Ovary (tissue), 3 donors: ENCODE results near the gene GKN2.

ENCODE experiments used
- EP300 ChIP-seq: sonication (generic); formaldehyde crosslinking; IDR thresholded peaks from one replicate; pipeline ENCODE4 v1.6.1; 2017; ENCODE audit warnings: antibody characterized with exemption
- POLR2A ChIP-seq: fragments of 450-650 bp; IDR thresholded peaks from one replicate; pipeline ENCODE4 v1.6.1; 2017; ENCODE audit warnings: antibody characterized with exemption, mild to moderate bottlenecking, moderate library complexity
- TF ChIP-seq, protein P1 (sequence below), 3 donors: fragments of 450-650 bp in 2 of 3; fragments of 200-600 bp in 1 of 3; IDR thresholded peaks; one replicate each; pipeline versions ENCODE4 v1.5.1 to v1.8.0; 2016 to 2022; ENCODE audit warnings: antibody characterized with exemption in 3 of 3, mild to moderate bottlenecking in 1 of 3
- donor health status: DM: no; HTN: no; CAD: no.

GRCh38 chr2:68934021-68934420, 18.7 kb downstream of the GKN2 start:
- TF ChIP-seq, protein P1, sequence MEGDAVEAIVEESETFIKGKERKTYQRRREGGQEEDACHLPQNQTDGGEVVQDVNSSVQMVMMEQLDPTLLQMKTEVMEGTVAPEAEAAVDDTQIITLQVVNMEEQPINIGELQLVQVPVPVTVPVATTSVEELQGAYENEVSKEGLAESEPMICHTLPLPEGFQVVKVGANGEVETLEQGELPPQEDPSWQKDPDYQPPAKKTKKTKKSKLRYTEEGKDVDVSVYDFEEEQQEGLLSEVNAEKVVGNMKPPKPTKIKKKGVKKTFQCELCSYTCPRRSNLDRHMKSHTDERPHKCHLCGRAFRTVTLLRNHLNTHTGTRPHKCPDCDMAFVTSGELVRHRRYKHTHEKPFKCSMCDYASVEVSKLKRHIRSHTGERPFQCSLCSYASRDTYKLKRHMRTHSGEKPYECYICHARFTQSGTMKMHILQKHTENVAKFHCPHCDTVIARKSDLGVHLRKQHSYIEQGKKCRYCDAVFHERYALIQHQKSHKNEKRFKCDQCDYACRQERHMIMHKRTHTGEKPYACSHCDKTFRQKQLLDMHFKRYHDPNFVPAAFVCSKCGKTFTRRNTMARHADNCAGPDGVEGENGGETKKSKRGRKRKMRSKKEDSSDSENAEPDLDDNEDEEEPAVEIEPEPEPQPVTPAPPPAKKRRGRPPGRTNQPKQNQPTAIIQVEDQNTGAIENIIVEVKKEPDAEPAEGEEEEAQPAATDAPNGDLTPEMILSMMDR (IDR thresholded peaks at IDR 0.05), result no peak
- TF ChIP-seq EP300, result no peak
- TF ChIP-seq POLR2A, result no peak
